SK-N-SH treated with all-trans-retinoic acid at 6 μM for 48 hours (cell line): Measurements from ENCODE around the gene AUH.

Experiments
- ATAC-seq: fragments of 200-7000 bp; cut with Tn5 transposase; 3 replicates; pipeline ENCODE4 v1.9.1; 2020; ENCODE audit warnings: mild to moderate bottlenecking, moderate library complexity
- ARNTL ChIP-seq: fragments of 450-650 bp; formaldehyde crosslinking; IDR thresholded peaks from 2 replicates; pipeline ENCODE4 v1.5.0; 2020; ENCODE audit warnings: low read depth, mild to moderate bottlenecking, moderate library complexity, borderline replicate concordance
- BACH2 ChIP-seq: fragments of 250-450 bp; sonication (Bioruptor Pico); IDR thresholded peaks from 2 replicates; pipeline ENCODE4 v1.9.0; 2021; ENCODE audit warnings: mild to moderate bottlenecking, borderline replicate concordance
- CREB5 ChIP-seq: fragments of 250-450 bp; sonication (Bioruptor Pico); IDR thresholded peaks from 2 replicates; pipeline ENCODE4 v1.5.1; 2020; ENCODE audit warnings: low read depth, mild to moderate bottlenecking, moderate library complexity
- CSDC2 ChIP-seq: fragments of 250-450 bp; sonication (Bioruptor Pico); IDR thresholded peaks from 2 replicates; pipeline ENCODE4 v1.5.0; 2020; ENCODE audit warnings: mild to moderate bottlenecking, moderate library complexity
- ESRRG ChIP-seq: fragments of 250-450 bp; sonication (Bioruptor Pico); IDR thresholded peaks from 2 replicates; pipeline ENCODE4 v1.6.1; 2021; ENCODE audit warnings: mild to moderate bottlenecking
- ISL1 ChIP-seq: fragments of 250-450 bp; sonication (Bioruptor Pico); IDR thresholded peaks from 2 replicates; pipeline ENCODE4 v2.1.2; 2022; ENCODE audit warnings: mild to moderate bottlenecking, moderate library complexity
- OSR1 ChIP-seq: fragments of 250-450 bp; sonication (Bioruptor Pico); IDR thresholded peaks from 2 replicates; pipeline ENCODE4 v1.8.0; 2022; ENCODE audit warnings: moderate library complexity, mild to moderate bottlenecking, inconsistent platforms
- PPARA ChIP-seq: fragments of 250-450 bp; sonication (Bioruptor Pico); IDR thresholded peaks from 2 replicates; pipeline ENCODE4 v1.5.0; 2020; ENCODE audit warnings: mild to moderate bottlenecking, borderline replicate concordance
- RARB ChIP-seq: fragments of 250-450 bp; sonication (Bioruptor Pico); IDR thresholded peaks from 2 replicates; pipeline ENCODE4 v1.8.0; 2021; ENCODE audit warnings: mild to moderate bottlenecking, moderate library complexity
- SNAI2 ChIP-seq: fragments of 250-450 bp; sonication (Bioruptor Pico); IDR thresholded peaks from 2 replicates; pipeline ENCODE4 v1.5.0; 2020; ENCODE audit warnings: mild to moderate bottlenecking, moderate library complexity
- TCF4 ChIP-seq: fragments of 250-450 bp; sonication (Bioruptor Pico); IDR thresholded peaks from 2 replicates; pipeline ENCODE4 v1.8.0; 2021; ENCODE audit warnings: mild to moderate bottlenecking, moderate library complexity, borderline replicate concordance
- TOX ChIP-seq: fragments of 250-450 bp; sonication (Bioruptor Pico); IDR thresholded peaks from 2 replicates; pipeline ENCODE4 v1.8.0; 2021; ENCODE audit warnings: mild to moderate bottlenecking, moderate library complexity, borderline replicate concordance
- TSHZ2 ChIP-seq: fragments of 250-450 bp; sonication (Bioruptor Pico); IDR thresholded peaks from 2 replicates; pipeline ENCODE4 v1.5.0; 2020; ENCODE audit warnings: mild to moderate bottlenecking, moderate library complexity
- ZC3H10 ChIP-seq: fragments of 250-450 bp; sonication (Bioruptor Pico); IDR thresholded peaks from 2 replicates; pipeline ENCODE4 v1.5.1; 2021; ENCODE audit warnings: mild to moderate bottlenecking, moderate library complexity
- ZFP3 ChIP-seq: fragments of 250-450 bp; sonication (Bioruptor Pico); IDR thresholded peaks from 2 replicates; pipeline ENCODE4 v1.5.0; 2020; ENCODE audit warnings: mild to moderate bottlenecking, moderate library complexity
- ZFP30 ChIP-seq: fragments of 450-650 bp; formaldehyde crosslinking; IDR thresholded peaks from 2 replicates; pipeline ENCODE4 v1.5.0; 2022; ENCODE audit warnings: mild to moderate bottlenecking, moderate library complexity
- ZNF565 ChIP-seq: fragments of 450-650 bp; formaldehyde crosslinking; conservative IDR thresholded peaks from 2 replicates; pipeline ENCODE4 v1.5.0; 2020; ENCODE audit warnings: low read depth, mild to moderate bottlenecking, moderate library complexity
- ZNF70 ChIP-seq: fragments of 450-650 bp; formaldehyde crosslinking; IDR thresholded peaks from 2 replicates; pipeline ENCODE4 v1.5.0; 2020; ENCODE audit warnings: mild to moderate bottlenecking, moderate library complexity
- ZNF8 ChIP-seq: fragments of 450-650 bp; formaldehyde crosslinking; IDR thresholded peaks from 2 replicates; pipeline ENCODE4 v1.5.0; 2020; ENCODE audit warnings: mild to moderate bottlenecking, moderate library complexity
- TF ChIP-seq, protein P1 (sequence below): fragments of 250-450 bp; sonication (Bioruptor Pico); IDR thresholded peaks from 2 replicates; pipeline ENCODE4 v1.8.0; 2020; ENCODE audit warnings: mild to moderate bottlenecking, moderate library complexity, borderline replicate concordance
- TF ChIP-seq, protein P2 (sequence below): fragments of 250-450 bp; sonication (Bioruptor Pico); IDR thresholded peaks from 2 replicates; pipeline ENCODE4 v1.8.0; 2021; ENCODE audit warnings: low read depth, mild to moderate bottlenecking, moderate library complexity, borderline replicate concordance

The AUH gene

GRCh38 chr9:91273853-91274552 lies 87.7 kb downstream of the AUH start:
- ATAC-seq, result peak; percentile 46; the same call in 1 of the 3 replicates
- TF ChIP-seq, protein P1, sequence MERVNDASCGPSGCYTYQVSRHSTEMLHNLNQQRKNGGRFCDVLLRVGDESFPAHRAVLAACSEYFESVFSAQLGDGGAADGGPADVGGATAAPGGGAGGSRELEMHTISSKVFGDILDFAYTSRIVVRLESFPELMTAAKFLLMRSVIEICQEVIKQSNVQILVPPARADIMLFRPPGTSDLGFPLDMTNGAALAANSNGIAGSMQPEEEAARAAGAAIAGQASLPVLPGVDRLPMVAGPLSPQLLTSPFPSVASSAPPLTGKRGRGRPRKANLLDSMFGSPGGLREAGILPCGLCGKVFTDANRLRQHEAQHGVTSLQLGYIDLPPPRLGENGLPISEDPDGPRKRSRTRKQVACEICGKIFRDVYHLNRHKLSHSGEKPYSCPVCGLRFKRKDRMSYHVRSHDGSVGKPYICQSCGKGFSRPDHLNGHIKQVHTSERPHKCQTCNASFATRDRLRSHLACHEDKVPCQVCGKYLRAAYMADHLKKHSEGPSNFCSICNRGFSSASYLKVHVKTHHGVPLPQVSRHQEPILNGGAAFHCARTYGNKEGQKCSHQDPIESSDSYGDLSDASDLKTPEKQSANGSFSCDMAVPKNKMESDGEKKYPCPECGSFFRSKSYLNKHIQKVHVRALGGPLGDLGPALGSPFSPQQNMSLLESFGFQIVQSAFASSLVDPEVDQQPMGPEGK (CRISPR knock-in tag), result no peak
- TF ChIP-seq ISL1 (CRISPR knock-in tag), result peak; percentile 16; the same call in 1 of the 2 replicates
- no peak for TF ChIP-seq SNAI2 (CRISPR knock-in tag)

DNA sequence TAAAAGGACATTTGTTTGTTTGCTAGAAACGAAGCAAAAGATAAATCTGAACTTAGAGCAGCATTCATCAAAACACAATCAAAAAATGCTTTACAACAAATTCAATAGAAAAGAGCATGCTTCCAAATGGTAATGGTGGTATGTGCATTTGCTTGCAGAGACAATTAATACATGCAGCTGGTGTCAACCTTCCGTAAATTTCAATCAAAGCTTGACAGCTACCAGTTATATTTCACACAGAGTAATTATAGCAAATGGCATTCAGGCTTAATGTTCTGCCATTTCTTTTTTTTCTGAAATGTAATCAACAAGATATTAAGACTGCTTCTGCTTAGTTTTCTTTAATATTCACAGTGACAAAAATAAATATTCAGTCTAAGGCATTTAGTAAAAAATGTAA lies 90.6 kb downstream of the AUH start:
- TF ChIP-seq, protein P2, sequence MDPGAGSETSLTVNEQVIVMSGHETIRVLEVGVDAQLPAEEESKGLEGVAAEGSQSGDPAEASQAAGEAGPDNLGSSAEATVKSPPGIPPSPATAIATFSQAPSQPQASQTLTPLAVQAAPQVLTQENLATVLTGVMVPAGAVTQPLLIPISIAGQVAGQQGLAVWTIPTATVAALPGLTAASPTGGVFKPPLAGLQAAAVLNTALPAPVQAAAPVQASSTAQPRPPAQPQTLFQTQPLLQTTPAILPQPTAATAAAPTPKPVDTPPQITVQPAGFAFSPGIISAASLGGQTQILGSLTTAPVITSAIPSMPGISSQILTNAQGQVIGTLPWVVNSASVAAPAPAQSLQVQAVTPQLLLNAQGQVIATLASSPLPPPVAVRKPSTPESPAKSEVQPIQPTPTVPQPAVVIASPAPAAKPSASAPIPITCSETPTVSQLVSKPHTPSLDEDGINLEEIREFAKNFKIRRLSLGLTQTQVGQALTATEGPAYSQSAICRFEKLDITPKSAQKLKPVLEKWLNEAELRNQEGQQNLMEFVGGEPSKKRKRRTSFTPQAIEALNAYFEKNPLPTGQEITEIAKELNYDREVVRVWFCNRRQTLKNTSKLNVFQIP (CRISPR knock-in tag), result no peak
- TF ChIP-seq BACH2 (CRISPR knock-in tag), result no peak
- no peak for TF ChIP-seq ESRRG
- no peak for TF ChIP-seq RARB (CRISPR knock-in tag)
- TF ChIP-seq, protein P1 (CRISPR knock-in tag), result no peak
- no peak for TF ChIP-seq ZNF565 (CRISPR knock-in tag)
- TF ChIP-seq, all 23 proteins: peak for 0
- no peak for ATAC-seq

DNA sequence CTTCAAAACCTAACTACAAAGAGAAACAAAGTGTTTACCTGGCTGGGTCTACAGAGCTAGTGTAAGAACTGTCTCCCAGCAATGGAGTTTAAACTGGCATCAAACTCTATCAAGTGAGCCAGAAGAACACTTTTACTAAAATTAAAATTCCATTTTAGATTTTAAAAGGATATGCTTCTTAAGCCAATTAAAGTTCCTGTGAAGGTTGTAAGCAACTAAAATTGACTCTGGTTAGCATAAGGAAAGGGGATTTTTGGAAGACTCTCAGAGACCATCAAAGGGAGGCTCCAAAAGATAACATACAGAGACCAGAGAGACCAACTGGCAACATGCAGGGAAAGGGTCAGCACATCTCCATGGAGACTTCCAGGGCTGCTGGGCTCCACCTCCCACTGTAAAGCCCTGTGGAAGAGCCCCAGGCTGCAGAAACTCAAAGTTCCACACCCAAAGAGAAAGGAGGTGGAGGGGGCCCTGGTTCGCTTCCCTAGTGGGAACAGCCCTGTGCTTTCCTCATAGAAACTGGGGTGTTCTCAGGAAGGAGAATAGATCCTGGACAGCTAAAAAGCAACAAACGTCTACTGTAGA lies 91.7 kb downstream of the AUH start:
- no peak for ATAC-seq
- TF ChIP-seq ESRRG (no peak), ISL1 (CRISPR knock-in tag) (peak; percentile 90)

DNA sequence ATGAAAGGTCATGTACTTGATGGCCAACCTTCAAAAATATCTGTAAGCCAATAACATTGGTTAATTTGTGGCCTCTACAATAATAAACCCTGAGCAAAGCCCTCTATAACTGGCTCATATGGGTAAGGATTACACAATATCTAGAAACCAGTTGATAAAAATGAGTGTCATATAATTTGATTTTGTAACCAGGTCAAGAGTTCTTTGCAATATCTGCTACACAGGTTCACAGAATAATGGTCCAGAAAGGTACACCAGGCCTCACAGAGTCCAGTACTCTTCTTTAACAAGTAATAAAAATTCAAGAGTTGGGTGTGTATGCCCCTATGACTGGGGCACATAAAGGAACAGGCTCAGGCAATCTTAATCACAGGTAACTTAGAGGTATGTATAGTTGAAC lies 95.3 kb downstream of the AUH start:
- no peak for ATAC-seq
- TF ChIP-seq, protein P2 (CRISPR knock-in tag), result no peak
- TF ChIP-seq PPARA (CRISPR knock-in tag) (no peak), ARNTL (no peak), BACH2 (CRISPR knock-in tag) (no peak), ZFP3 (CRISPR knock-in tag) (no peak), ZNF8 (CRISPR knock-in tag) (no peak), ZFP30 (no peak), SNAI2 (CRISPR knock-in tag) (no peak), CSDC2 (no peak), ZNF70 (CRISPR knock-in tag) (no peak), TSHZ2 (CRISPR knock-in tag) (no peak), CREB5 (CRISPR knock-in tag) (no peak), RARB (CRISPR knock-in tag) (no peak), TCF4 (CRISPR knock-in tag) (no peak), TOX (CRISPR knock-in tag) (no peak), ZNF565 (CRISPR knock-in tag) (no peak), ZC3H10 (CRISPR knock-in tag) (no peak), OSR1 (no peak)
- TF ChIP-seq, protein P1 (CRISPR knock-in tag), result no peak
